GM12875 (cell line): Measurements from ENCODE around the gene NMB.

Source experiments
- H3K4me3 ChIP-seq: one replicate; pipeline ENCODE4 v1.5.1; 2011; ENCODE audit warnings: low read depth, low read length, control low read depth
- CTCF ChIP-seq: IDR thresholded peaks from 2 replicates; pipeline ENCODE4 v1.5.1; 2011; ENCODE audit warnings: low read depth, mild to moderate bottlenecking, control low read depth, inconsistent platforms, low read length, moderate library complexity, borderline replicate concordance; ENCODE audit not compliant: insufficient read depth

The NMB gene

GRCh38 chr15:84611631-84612030, 46.4 kb downstream of the NMB start:
- TF ChIP-seq CTCF = no peak

GRCh38 chr15:84609818-84610525, 48.0 kb downstream of the NMB start:
- no peak overlapping the region for H3K4me3 ChIP-seq
- TF ChIP-seq CTCF = no peak

More at GRCh38 chr15:84611631-84612030, 46.4 kb downstream of the NMB start:
- H3K4me3 ChIP-seq = no peak overlapping the region

GRCh38 chr15:84608707-84609284, 49.2 kb downstream of the NMB start:
- H3K4me3 ChIP-seq = no peak overlapping the region
- TF ChIP-seq CTCF = no peak

- TF ChIP-seq CTCF = no peak
Observed at GRCh38 chr15:84606653-84607120, 51.3 kb downstream of the NMB start.

GRCh38 chr15:84605554-84605882, 52.5 kb downstream of the NMB start:
- H3K4me3 ChIP-seq = no peak overlapping the region
- TF ChIP-seq CTCF = no peak

More at GRCh38 chr15:84606653-84607120, 51.3 kb downstream of the NMB start:
- H3K4me3 ChIP-seq = no peak overlapping the region
